Neutrophil (primary cell): ENCODE measurements around the gene NSUN5.

Experiments
- H3K27ac ChIP-seq: fragments of 200-600 bp; sonication (generic); 2 replicates; pipeline ENCODE4 v1.5.1; 2016; ENCODE audit warnings: mild to moderate bottlenecking, moderate library complexity
- H3K27me3 ChIP-seq: fragments of 200-600 bp; sonication (generic); 2 replicates; pipeline ENCODE4 v1.6.0; 2016; ENCODE audit warnings: mild to moderate bottlenecking
- H3K36me3 ChIP-seq: fragments of 200-600 bp; sonication (generic); 2 replicates; pipeline ENCODE4 v1.5.1; 2017
- H3K4me1 ChIP-seq, 2 experiments: fragments of 200-600 bp in 1 of 2; sonication (generic) in 1 of 2; 1 replicate in 1 of 2; 2 replicates in 1 of 2; pipeline versions ENCODE4 v1.5.1 to v1.6.1; 2013 to 2016; ENCODE audit warnings: low read depth in 1 of 2, low read length in 1 of 2, mild to moderate bottlenecking in 1 of 2, moderate library complexity in 1 of 2; ENCODE audit not compliant: control insufficient read depth in 1 of 2, insufficient read depth in 1 of 2
- H3K4me3 ChIP-seq, 2 experiments: fragments of 200-600 bp in 1 of 2; sonication (generic) in 1 of 2; 1 replicate in 1 of 2; 2 replicates in 1 of 2; pipeline ENCODE4 v1.5.1; 2013 to 2016; ENCODE audit warnings: low read depth in 1 of 2, low read length in 1 of 2, mild to moderate bottlenecking in 1 of 2, moderate library complexity in 1 of 2
- H3K9me3 ChIP-seq: fragments of 200-600 bp; sonication (generic); 2 replicates; pipeline ENCODE4 v1.5.1; 2016
- TF ChIP-seq, protein P1 (sequence below): fragments of 200-600 bp; sonication (generic); IDR thresholded peaks from 2 replicates; pipeline ENCODE4 v1.5.1; 2016; ENCODE audit warnings: antibody characterized with exemption

The NSUN5 gene

DNA sequence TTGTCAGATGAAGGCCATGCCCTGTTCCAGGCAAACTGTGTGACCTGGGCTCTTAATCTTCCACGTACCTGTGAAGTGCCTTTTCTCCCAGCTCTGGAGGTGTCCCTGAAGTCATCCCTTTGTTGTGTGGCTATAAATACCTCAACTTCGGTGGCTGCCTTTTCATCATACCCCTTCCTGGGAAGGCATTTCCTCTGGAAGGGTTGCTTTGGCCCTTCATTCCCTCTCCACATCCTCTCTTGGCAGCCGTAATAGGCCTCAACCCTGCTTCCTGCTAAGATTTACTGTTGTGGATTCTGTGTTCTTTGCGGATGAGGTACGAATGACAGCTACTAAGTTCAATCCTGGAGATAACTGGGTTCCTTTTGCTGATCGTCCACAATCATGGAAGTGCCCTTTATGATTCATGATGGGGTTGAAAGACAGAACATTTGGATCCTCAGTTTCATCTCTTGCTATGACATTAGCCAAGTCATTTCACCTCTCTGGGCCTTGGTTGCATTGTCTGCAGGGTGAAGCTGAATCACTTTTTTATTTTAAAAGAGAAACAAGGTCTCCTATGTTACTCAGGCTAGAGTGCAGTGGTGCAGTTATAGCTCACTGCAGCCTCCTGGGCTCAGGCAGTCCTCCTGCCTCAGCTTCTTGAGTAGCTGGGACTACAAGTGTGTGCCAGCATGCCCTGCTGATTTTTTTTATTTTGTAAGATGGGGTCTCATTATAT, 43.0 kb upstream of the NSUN5 start:
- no peaks in the 10 kb centered on the region for H3K9me3 ChIP-seq

DNA sequence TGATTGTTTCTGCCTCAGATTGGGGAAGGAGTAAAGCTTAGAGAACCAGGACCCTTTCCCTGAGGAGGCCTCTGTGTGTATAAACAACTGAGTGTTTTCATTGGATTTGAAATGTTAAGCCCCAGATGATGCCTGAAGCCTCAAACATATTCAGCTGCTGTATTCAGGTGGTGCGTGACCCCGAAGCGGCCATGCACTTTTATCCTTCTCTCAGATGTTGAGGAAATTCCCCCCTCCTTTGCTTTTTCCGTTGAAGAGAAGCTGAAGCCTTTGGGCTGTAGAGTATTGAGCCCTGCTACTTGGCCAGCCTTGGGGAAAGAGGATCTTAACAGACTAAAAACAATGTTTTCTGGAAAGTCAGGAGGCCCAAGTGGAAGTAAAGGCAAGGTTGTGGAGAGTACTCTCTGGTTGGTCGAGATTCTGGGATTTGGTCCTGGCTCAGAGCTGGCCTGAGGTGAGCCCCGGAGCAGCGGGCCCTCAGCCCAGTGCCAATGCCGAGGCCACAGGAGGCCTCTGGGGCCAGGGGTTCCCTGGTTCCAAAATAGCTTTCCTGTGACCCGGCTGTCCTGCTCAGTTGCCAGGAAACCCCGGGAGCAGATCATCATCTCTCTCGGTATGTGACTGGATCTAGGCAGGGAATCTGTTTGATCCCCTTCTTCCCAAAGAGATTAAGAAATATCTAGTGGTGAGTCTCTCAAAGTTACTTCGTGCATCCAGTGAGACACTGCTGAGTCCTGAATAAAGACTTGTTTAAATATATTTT, 41.9 kb upstream of the NSUN5 start:
- Histone ChIP-seq H3K9me3 (no peaks in the 10 kb centered on the region), H3K27ac (no peak overlapping the region), H3K4me1 (no peaks in the 10 kb centered on the region), H3K27me3 (no peaks in the 10 kb centered on the region), H3K36me3 (no peaks in the 10 kb centered on the region), H3K4me3 (no peak overlapping the region)
- TF ChIP-seq, protein P1, sequence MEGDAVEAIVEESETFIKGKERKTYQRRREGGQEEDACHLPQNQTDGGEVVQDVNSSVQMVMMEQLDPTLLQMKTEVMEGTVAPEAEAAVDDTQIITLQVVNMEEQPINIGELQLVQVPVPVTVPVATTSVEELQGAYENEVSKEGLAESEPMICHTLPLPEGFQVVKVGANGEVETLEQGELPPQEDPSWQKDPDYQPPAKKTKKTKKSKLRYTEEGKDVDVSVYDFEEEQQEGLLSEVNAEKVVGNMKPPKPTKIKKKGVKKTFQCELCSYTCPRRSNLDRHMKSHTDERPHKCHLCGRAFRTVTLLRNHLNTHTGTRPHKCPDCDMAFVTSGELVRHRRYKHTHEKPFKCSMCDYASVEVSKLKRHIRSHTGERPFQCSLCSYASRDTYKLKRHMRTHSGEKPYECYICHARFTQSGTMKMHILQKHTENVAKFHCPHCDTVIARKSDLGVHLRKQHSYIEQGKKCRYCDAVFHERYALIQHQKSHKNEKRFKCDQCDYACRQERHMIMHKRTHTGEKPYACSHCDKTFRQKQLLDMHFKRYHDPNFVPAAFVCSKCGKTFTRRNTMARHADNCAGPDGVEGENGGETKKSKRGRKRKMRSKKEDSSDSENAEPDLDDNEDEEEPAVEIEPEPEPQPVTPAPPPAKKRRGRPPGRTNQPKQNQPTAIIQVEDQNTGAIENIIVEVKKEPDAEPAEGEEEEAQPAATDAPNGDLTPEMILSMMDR: no peak

More for the DNA sequence above, 43.0 kb upstream of the NSUN5 start:
- TF ChIP-seq, protein P1: no peak
- Histone ChIP-seq H3K4me3 (no peak overlapping the region), H3K27ac (no peak overlapping the region), H3K36me3 (no peaks in the 10 kb centered on the region), H3K27me3 (no peaks in the 10 kb centered on the region), H3K4me1 (no peaks in the 10 kb centered on the region)

DNA sequence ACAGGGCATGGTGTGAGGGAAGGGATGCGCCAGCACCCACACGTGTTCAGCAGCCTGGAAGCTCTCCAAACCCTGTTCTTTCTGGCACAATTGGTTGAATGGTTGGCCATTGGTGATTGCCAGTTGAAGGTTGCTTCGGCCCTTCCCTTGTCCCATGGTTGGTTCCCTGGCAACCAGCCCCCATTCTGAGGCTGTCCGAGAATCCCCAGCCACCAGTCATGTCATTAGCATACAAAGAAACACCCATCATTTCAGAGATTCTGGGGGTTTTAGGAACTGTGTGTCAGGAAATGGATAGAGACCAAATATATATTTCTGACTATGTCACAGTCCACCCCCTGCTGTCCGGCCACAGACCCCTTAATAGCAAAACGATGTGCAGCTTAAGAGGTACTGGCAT, 41.1 kb upstream of the NSUN5 start:
- no peaks in the 10 kb centered on the region for H3K36me3 ChIP-seq
- no peaks in the 10 kb centered on the region for H3K27me3 ChIP-seq
- no peak overlapping the region for H3K27ac ChIP-seq
- no peak overlapping the region for H3K4me3 ChIP-seq
- H3K9me3 ChIP-seq: no peaks in the 10 kb centered on the region
- TF ChIP-seq, protein P1: no peak
- H3K4me1 ChIP-seq: no peaks in the 10 kb centered on the region

DNA sequence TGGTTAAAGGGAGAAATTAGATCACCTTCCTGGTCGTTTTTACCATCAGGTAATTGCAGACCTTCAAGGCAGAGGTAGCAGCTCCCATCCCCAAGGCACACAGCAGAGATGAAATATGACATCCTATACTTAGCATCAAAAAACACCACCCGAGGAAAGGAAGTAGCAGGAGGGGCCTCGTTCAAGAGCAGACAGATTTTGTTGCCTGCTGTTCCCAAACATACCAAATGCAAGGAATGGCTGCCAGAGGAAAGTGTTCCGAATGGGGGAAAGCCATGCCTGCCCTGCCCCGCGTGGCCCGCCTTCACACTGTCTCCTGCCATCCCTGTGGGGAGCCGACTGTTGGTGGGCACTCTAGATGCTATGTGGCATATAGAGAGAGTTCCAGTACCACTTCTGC, 37.3 kb upstream of the NSUN5 start:
- no peak overlapping the region for H3K27ac ChIP-seq
- no peaks in the 10 kb centered on the region for H3K36me3 ChIP-seq
- no peak overlapping the region for H3K4me3 ChIP-seq
- no peaks in the 10 kb centered on the region for H3K27me3 ChIP-seq
- TF ChIP-seq, protein P1: no peak
- H3K4me1 ChIP-seq: no peaks in the 10 kb centered on the region
- no peaks in the 10 kb centered on the region for H3K9me3 ChIP-seq

DNA sequence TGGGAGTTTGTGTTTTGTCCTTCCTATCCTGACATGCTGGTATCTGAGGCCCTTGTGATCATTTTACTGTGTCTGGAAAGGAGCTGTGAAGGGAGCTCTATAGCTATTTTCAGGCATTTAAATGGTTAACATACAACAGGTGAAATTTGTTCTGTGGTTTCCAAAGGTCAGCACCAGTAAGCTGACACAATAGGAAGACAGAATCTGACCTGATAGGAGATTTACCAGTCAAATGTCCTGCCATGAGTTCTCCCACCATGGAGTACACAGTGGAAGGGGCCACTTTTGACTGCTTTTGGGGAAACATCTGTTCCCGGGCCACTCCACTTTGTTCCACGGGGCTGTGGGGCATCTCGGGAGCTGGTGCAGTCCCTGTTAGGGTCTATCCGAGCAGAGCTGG, 36.9 kb upstream of the NSUN5 start:
- Histone ChIP-seq H3K36me3 (no peaks in the 10 kb centered on the region), H3K4me3 (no peak overlapping the region), H3K27me3 (no peaks in the 10 kb centered on the region), H3K27ac (no peak overlapping the region), H3K9me3 (no peaks in the 10 kb centered on the region), H3K4me1 (no peaks in the 10 kb centered on the region)
- TF ChIP-seq, protein P1: no peak
